Esophagus muscularis mucosa (tissue), 4 donors: Measurements from ENCODE around the gene ZBTB48. TPM values are rescaled to one million over a fixed set of nuclear protein-coding genes. Genes with fewer than 3 reads are reported as not detected.
A peak's percentile ranks its signal among the peaks of the same experiment; 100 is the strongest.

ENCODE experiments used
- DNase-seq: peaks from one replicate; pipeline ENCODE4 v3.0.0-alpha.2; 2017; ENCODE audit errors: extremely low spot score
- H3K27ac ChIP-seq, 4 donors: fragments of 200-600 bp; sonication (generic); replicated peaks in 1 of 4; 1 replicate in 3 of 4; 2 replicates in 1 of 4; pipeline ENCODE4 v1.5.1; 2016 to 2019; ENCODE audit warnings: mild to moderate bottlenecking in 1 of 4
- H3K27me3 ChIP-seq, 4 donors: fragments of 200-600 bp; sonication (generic); one replicate each; pipeline versions ENCODE4 v1.5.1 to v1.6.0; 2016 to 2019
- H3K36me3 ChIP-seq, 4 donors: fragments of 200-600 bp; sonication (generic); one replicate each; pipeline ENCODE4 v1.5.1; 2016 to 2019
- H3K4me1 ChIP-seq, 4 donors: fragments of 200-600 bp; sonication (generic); one replicate each; pipeline ENCODE4 v1.5.1; 2016 to 2019
- H3K4me3 ChIP-seq, 4 donors: fragments of 200-600 bp; sonication (generic); 1 replicate in 2 of 4; 2 replicates in 2 of 4; pipeline ENCODE4 v1.5.1; 2016 to 2019; ENCODE audit warnings: mild to moderate bottlenecking in 4 of 4, moderate library complexity in 1 of 4
- H3K9me3 ChIP-seq, 4 donors: fragments of 200-600 bp; sonication (generic); 1 replicate in 3 of 4; 2 replicates in 1 of 4; pipeline ENCODE4 v1.5.1; 2016 to 2019
- CTCF ChIP-seq, 3 experiments: fragments of 200-600 bp in 2 of 3; fragments of 450-650 bp in 1 of 3; sonication (generic) in 2 of 3; IDR thresholded peaks; one replicate each; pipeline ENCODE4 v1.5.1; 2017 to 2019; ENCODE audit warnings: antibody characterized with exemption in 3 of 3, mild to moderate bottlenecking in 2 of 3, moderate library complexity in 1 of 3
- EP300 ChIP-seq: sonication (generic); formaldehyde crosslinking; IDR thresholded peaks from one replicate; pipeline ENCODE4 v1.6.1; 2017; ENCODE audit warnings: antibody characterized with exemption
- POLR2A ChIP-seq: fragments of 450-650 bp; IDR thresholded peaks from one replicate; pipeline ENCODE4 v1.6.1; 2017; ENCODE audit warnings: antibody characterized with exemption, moderate library complexity, mild to moderate bottlenecking, low read depth
- POLR2AphosphoS5 ChIP-seq, 2 donors: sonication (generic); formaldehyde crosslinking; IDR thresholded peaks; one replicate each; pipeline ENCODE4 v1.6.1; 2017; ENCODE audit warnings: antibody characterized with exemption in 2 of 2
- WGBS: methylation state at CpG from one replicate; pipeline ENCODE4 v1.1.5; 2018; 5-methylcytosine and 5-hydroxymethylcytosine counted together
- intact Hi-C: fragments of 100-400 bp; cut with DNase I; formaldehyde crosslinking; loops from one replicate; pipeline ENCODE4 v1.15.1; 2023
- total RNA-seq, 4 donors: library from RNA; depleted of rRNA; stranded (reverse); fragments of >200 nt; gene quantifications; one replicate each; pipeline versions ENCODE4 v1.1.0 to v1.2.1, GENCODE V29; 2016

ZBTB48 gene
- total RNA-seq, 4 donors from 2014 or later = 15.0 to 24.9 (median 16.4) TPM

- 65% methylated on average over 10 of the region's 10 CpGs for WGBS
- H3K9me3 ChIP-seq = no peaks in the 10 kb centered on the region
- intact Hi-C loops = no loop called here
- no peak overlapping the region for H3K27ac ChIP-seq
- no peak overlapping the region for H3K4me3 ChIP-seq
- no peaks in the 10 kb centered on the region for H3K27me3 ChIP-seq
- TF ChIP-seq CTCF (IDR thresholded peaks at IDR 0.05) (no peak), EP300 (no peak), POLR2A (no peak), POLR2AphosphoS5 (IDR thresholded peaks at IDR 0.05) (no peak)
- H3K4me1 ChIP-seq = peaks cover 0 to 9% (median 2%) of the 10 kb centered on the region in 4 donors
- DNase-seq = no peak
- peaks cover 60 to 99% (median 87%) of the 10 kb centered on the region in 4 donors for H3K36me3 ChIP-seq
Observed at GRCh38 chr1:6545276-6546112, 34.3 kb upstream of the ZBTB48 start.

- TF ChIP-seq EP300 (no peak), POLR2A (no peak), POLR2AphosphoS5 (IDR thresholded peaks at IDR 0.05) (no peak), CTCF (IDR thresholded peaks at IDR 0.05) (no peak)
- Histone ChIP-seq H3K9me3 (no peaks in the 10 kb centered on the region), H3K27ac (peak overlapping the region in 1 of 4 donors; percentile 41), H3K4me1 (peaks cover 0 to 9% (median 2%) of the 10 kb centered on the region in 4 donors), H3K36me3 (peaks cover 66 to 99% (median 85%) of the 10 kb centered on the region in 4 donors), H3K4me3 (no peak overlapping the region), H3K27me3 (no peaks in the 10 kb centered on the region)
- no peak for DNase-seq
- intact Hi-C loops = no loop called here
- WGBS = 52% methylated on average over 5 of the region's 5 CpGs
Observed at GRCh38 chr1:6546326-6546725, 33.5 kb upstream of the ZBTB48 start.

GRCh38 chr1:6547301-6547700 is 32.5 kb upstream of the ZBTB48 start:
- intact Hi-C loops = no loop called here
- TF ChIP-seq POLR2AphosphoS5 (IDR thresholded peaks at IDR 0.05) (no peak), EP300 (no peak), CTCF (IDR thresholded peaks at IDR 0.05) (no peak), POLR2A (no peak)
- no peak for DNase-seq
- H3K9me3 ChIP-seq = no peaks in the 10 kb centered on the region
- peaks cover 66 to 94% (median 79%) of the 10 kb centered on the region in 4 donors for H3K36me3 ChIP-seq
- peaks cover 0 to 12% (median 2%) of the 10 kb centered on the region in 4 donors for H3K4me1 ChIP-seq
- 68% methylated on average over 4 of the region's 4 CpGs for WGBS
- H3K27ac ChIP-seq = no peak overlapping the region
- H3K27me3 ChIP-seq = no peaks in the 10 kb centered on the region
- no peak overlapping the region for H3K4me3 ChIP-seq

GRCh38 chr1:6554031-6554906 is 25.5 kb upstream of the ZBTB48 start, which contains the start of gene NOL9:
Gene NOL9, minus strand, starts transcription at chr1:6554513. Its CDS starts 11 bp downstream, at chr1:6554502.
- H3K27me3 ChIP-seq = no peaks in the 10 kb centered on the region
- peaks cover 16 to 26% (median 18%) of the 10 kb centered on the region in 4 donors for H3K36me3 ChIP-seq
- intact Hi-C loops = loop anchor here (2.0 to 5.0 kb wide), 2 partner anchors 25 to 62 kb away; partner anchors contain the start of genes PLEKHG5 and ZBTB48
- H3K27ac ChIP-seq = peak within 1 kb of the TSS; percentile 82 to 86 (median 84)
- peaks cover 15 to 28% (median 25%) of the 10 kb centered on the region in 4 donors for H3K4me1 ChIP-seq
- no peaks in the 10 kb centered on the region for H3K9me3 ChIP-seq
- WGBS = 4% methylated on average over 44 of the region's 87 CpGs
- DNase-seq = peak; percentile 98
- peak; percentile 97 to 99 (median 97) for TF ChIP-seq CTCF (IDR thresholded peaks at IDR 0.05)
- no peak for TF ChIP-seq EP300
- peak; percentile 73 to 88 for TF ChIP-seq POLR2AphosphoS5 (IDR thresholded peaks at IDR 0.05)
- peak within 1 kb of the TSS; percentile 82 to 85 (median 82) for H3K4me3 ChIP-seq
